Esophagus squamous epithelium (tissue), 5 donors: ENCODE results near the gene DSCAML1. TPM values are rescaled to one million over a fixed set of nuclear protein-coding genes. Genes with fewer than 3 reads are reported as not detected.

Experiments
- DNase-seq: peaks from one replicate; lab custom pipeline; 2025; lab: John Stamatoyannopoulos, UW
- H3K27ac ChIP-seq, 4 donors: fragments of 200-600 bp; sonication (generic); one replicate each; pipeline ENCODE4 v1.5.1; 2016 to 2019; ENCODE audit warnings: mild to moderate bottlenecking in 1 of 4
- H3K27me3 ChIP-seq, 4 donors: fragments of 200-600 bp; sonication (generic); 1 replicate in 3 of 4; 2 replicates in 1 of 4; pipeline versions ENCODE4 v1.5.1 to v1.6.0; 2017 to 2021; ENCODE audit warnings: antibody characterized with exemption in 1 of 4
- H3K36me3 ChIP-seq, 3 donors: fragments of 200-600 bp; sonication (generic); one replicate each; pipeline ENCODE4 v1.5.1; 2016 to 2019
- H3K4me1 ChIP-seq, 3 donors: fragments of 200-600 bp; sonication (generic); one replicate each; pipeline ENCODE4 v1.5.1; 2017 to 2019
- H3K4me3 ChIP-seq, 4 donors: fragments of 200-600 bp; sonication (generic); 1 replicate in 3 of 4; 2 replicates in 1 of 4; pipeline ENCODE4 v1.5.1; 2016 to 2019; ENCODE audit warnings: mild to moderate bottlenecking in 2 of 4, moderate library complexity in 1 of 4
- H3K9me3 ChIP-seq, 3 donors: fragments of 200-600 bp; sonication (generic); one replicate each; pipeline ENCODE4 v1.5.1; 2016 to 2019
- CTCF ChIP-seq, 6 experiments: fragments of 450-650 bp in 4 of 6; fragments of 200-600 bp in 2 of 6; sonication (generic) in 2 of 6; IDR thresholded peaks; one replicate each; pipeline ENCODE4 v1.5.1; 2016 to 2019; ENCODE audit warnings: antibody characterized with exemption in 6 of 6, mild to moderate bottlenecking in 4 of 6, moderate library complexity in 4 of 6
- POLR2A ChIP-seq, 4 donors: fragments of 450-650 bp; IDR thresholded peaks; one replicate each; pipeline ENCODE4 v1.6.1; 2017; ENCODE audit warnings: antibody characterized with exemption in 4 of 4, mild to moderate bottlenecking in 4 of 4, moderate library complexity in 3 of 4
- WGBS, 2 donors: methylation state at CpG; one replicate each; pipeline ENCODE4 v1.1.5; 2018; 5-methylcytosine and 5-hydroxymethylcytosine counted together
- intact Hi-C: fragments of 100-400 bp; cut with DNase I; formaldehyde crosslinking; loops from one replicate; pipeline ENCODE4 v1.15.0; 2022
- total RNA-seq, 4 donors: library from RNA; depleted of rRNA; stranded (reverse); fragments of >200 nt; gene quantifications; one replicate each; pipeline ENCODE4 v1.1.0, GENCODE V29; 2016
- donor health status: DM: yes; HTN: yes; CAD: no.

The DSCAML1 gene
- total RNA-seq, 4 donors from 2014 or later = 0.04 to 0.19 TPM; not detected in 2

- intact Hi-C loops = no loop called here
- Histone ChIP-seq H3K4me3 (no peak overlapping the region), H3K27me3 (peaks cover 0 to 45% (median 0%) of the 10 kb centered on the region in 4 donors), H3K36me3 (no peaks in the 10 kb centered on the region), H3K4me1 (no peaks in the 10 kb centered on the region), H3K27ac (no peak overlapping the region), H3K9me3 (no peaks in the 10 kb centered on the region)
- no peak for DNase-seq
- TF ChIP-seq POLR2A (IDR thresholded peaks at IDR 0.05) (no peak), CTCF (IDR thresholded peaks at IDR 0.05) (no peak)
- WGBS, 2 donors = 77 to 80% methylated on average over 4 of the region's 4 CpGs
These were observed 232.7 kb downstream of the DSCAML1 start for GRCh38 chr11:117564321-117564720.

GRCh38 chr11:117563556-117563955 lies 233.5 kb downstream of the DSCAML1 start:
- no peak for TF ChIP-seq CTCF (IDR thresholded peaks at IDR 0.05)
- Histone ChIP-seq H3K27me3 (peaks cover 0 to 51% (median 0%) of the 10 kb centered on the region in 4 donors), H3K27ac (no peak overlapping the region), H3K36me3 (no peaks in the 10 kb centered on the region), H3K4me1 (no peaks in the 10 kb centered on the region), H3K9me3 (no peaks in the 10 kb centered on the region), H3K4me3 (no peak overlapping the region)
- WGBS, 2 donors = 86 to 88% methylated on average over 7 of the region's 7 CpGs
- DNase-seq = no peak
- intact Hi-C loops = no loop called here

- no peaks in the 10 kb centered on the region for H3K9me3 ChIP-seq
- H3K27me3 ChIP-seq = peaks cover 0 to 56% (median 0%) of the 10 kb centered on the region in 4 donors
- H3K4me1 ChIP-seq = no peaks in the 10 kb centered on the region
- no peak for DNase-seq
- intact Hi-C loops = no loop called here
- H3K36me3 ChIP-seq = no peaks in the 10 kb centered on the region
- no peak overlapping the region for H3K27ac ChIP-seq
- 38% methylated on average over 3 of the region's 6 CpGs; no CpG with 5 or more reads in 1 of the 2 donors for WGBS, 2 donors
- H3K4me3 ChIP-seq = no peak overlapping the region
- no peak for TF ChIP-seq POLR2A (IDR thresholded peaks at IDR 0.05)
- TF ChIP-seq CTCF (IDR thresholded peaks at IDR 0.05) = no peak
These were observed 234.9 kb downstream of the DSCAML1 start for GRCh38 chr11:117562136-117562535.

- intact Hi-C loops = no loop called here
- TF ChIP-seq POLR2A (IDR thresholded peaks at IDR 0.05) (no peak), CTCF (IDR thresholded peaks at IDR 0.05) (no peak)
- no peak for DNase-seq
These were observed 236.1 kb downstream of the DSCAML1 start for GRCh38 chr11:117560780-117561530.

GRCh38 chr11:117559698-117560097 lies 237.3 kb downstream of the DSCAML1 start:
- H3K27me3 ChIP-seq = peaks cover 0 to 53% (median 0%) of the 10 kb centered on the region in 4 donors
- H3K36me3 ChIP-seq = no peaks in the 10 kb centered on the region
- WGBS, 2 donors = 14 to 69% methylated on average over 1 to 4 of the region's 5 CpGs
- no peak overlapping the region for H3K4me3 ChIP-seq
- H3K27ac ChIP-seq = no peak overlapping the region
- intact Hi-C loops = no loop called here
- no peak for DNase-seq
- TF ChIP-seq CTCF (IDR thresholded peaks at IDR 0.05) = no peak
- no peak for TF ChIP-seq POLR2A (IDR thresholded peaks at IDR 0.05)
- H3K4me1 ChIP-seq = no peaks in the 10 kb centered on the region
- H3K9me3 ChIP-seq = no peaks in the 10 kb centered on the region

More at GRCh38 chr11:117560780-117561530, 236.1 kb downstream of the DSCAML1 start:
- H3K36me3 ChIP-seq = no peaks in the 10 kb centered on the region
- no peak overlapping the region for H3K27ac ChIP-seq
- H3K27me3 ChIP-seq = peaks cover 0 to 56% (median 0%) of the 10 kb centered on the region in 4 donors
- no peaks in the 10 kb centered on the region for H3K4me1 ChIP-seq
- no peak overlapping the region for H3K4me3 ChIP-seq
- H3K9me3 ChIP-seq = no peaks in the 10 kb centered on the region
- WGBS, 2 donors = 59 to 63% methylated on average over 3 of the region's 5 CpGs
